Effector memory CD8-positive, alpha-beta T cell (primary cell): ENCODE measurements around the gene TTL.
"Not testable (repeated sequence)": the region's sequence is repeated elsewhere in the genome, so short reads cannot be mapped to it uniquely, and the experiment has no call there.

ENCODE experiments used
- ATAC-seq: fragments of 150-1000 bp; cut with Tn5 transposase; replicated peaks from 2 replicates; pipeline ENCODE4 v1.10.0; 2021; ENCODE audit warnings: mild to moderate bottlenecking, moderate library complexity
- DNase-seq, 3 experiments: peaks; one replicate each; pipeline ENCODE4 v3.0.0; 2021
- H3K27ac Mint-ChIP-seq, 2 donors: one replicate each; pipeline ENCODE4 v1.8.0; 2022; ENCODE audit warnings: mild to moderate bottlenecking in 2 of 2, mixed read lengths in 2 of 2, moderate library complexity in 2 of 2
- H3K27me3 Mint-ChIP-seq, 2 donors: one replicate each; pipeline ENCODE4 v1.8.0; 2022; ENCODE audit warnings: mixed read lengths in 2 of 2
- H3K36me3 Mint-ChIP-seq: one replicate; pipeline ENCODE4 v1.8.0; 2022; ENCODE audit warnings: mild to moderate bottlenecking, moderate library complexity, mixed read lengths; ENCODE audit not compliant: insufficient read depth
- H3K4me1 Mint-ChIP-seq, 2 donors: one replicate each; pipeline ENCODE4 v1.8.0; 2022; ENCODE audit warnings: low read depth in 2 of 2, mixed read lengths in 2 of 2
- H3K4me3 Mint-ChIP-seq, 2 donors: one replicate each; pipeline ENCODE4 v1.8.0; 2022; ENCODE audit warnings: mild to moderate bottlenecking in 2 of 2, mixed read lengths in 2 of 2, moderate library complexity in 2 of 2
- H3K9me3 Mint-ChIP-seq, 2 donors: one replicate each; pipeline ENCODE4 v1.8.0; 2022; ENCODE audit warnings: mixed read lengths in 2 of 2

The TTL gene

DNA sequence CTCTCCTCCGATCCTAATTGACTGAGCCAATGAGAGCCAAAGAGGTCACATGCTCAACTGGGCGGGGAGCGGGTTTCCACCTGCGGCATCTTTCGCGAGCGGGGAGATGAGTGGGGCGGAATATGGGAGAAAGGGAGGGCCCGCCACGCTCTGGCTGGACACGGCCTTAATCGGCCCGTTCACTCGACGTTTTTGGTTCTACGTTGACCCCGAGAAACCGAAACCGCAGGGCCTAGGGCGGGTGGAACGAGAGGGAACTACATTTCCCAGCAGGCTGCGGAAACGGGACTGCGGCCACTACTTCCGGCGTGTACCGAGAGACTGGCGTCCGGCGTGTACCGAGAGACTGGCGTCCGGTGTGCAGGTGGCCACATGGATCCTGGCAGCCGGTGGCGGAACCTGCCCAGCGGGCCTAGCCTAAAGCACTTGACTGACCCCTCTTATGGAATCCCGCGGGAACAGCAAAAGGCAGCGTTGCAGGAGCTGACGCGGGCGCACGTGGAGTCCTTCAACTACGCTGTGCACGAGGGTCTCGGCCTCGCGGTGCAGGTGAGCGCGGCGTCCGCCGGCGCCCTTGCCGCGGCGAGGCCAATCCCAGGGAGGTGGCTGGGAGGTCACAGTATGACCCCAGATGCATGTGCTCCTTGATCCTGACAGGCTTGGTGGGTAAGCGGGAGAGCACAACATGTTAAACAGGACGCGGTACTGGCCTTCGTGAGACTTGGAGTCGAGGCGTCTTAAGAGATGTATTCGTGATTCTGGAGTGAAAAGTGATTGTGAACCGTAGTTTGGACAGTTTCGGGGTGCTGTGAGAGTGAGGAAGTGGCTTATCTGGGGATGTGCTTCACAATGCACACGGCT is 60.4 kb downstream of the TTL start, which contains the start of gene POLR1B:
Gene POLR1B (plus strand): TSS at position 343 of the 861 bp plus-strand sequence. CDS start 30 bp downstream, at position 373.
- H3K27me3 Mint-ChIP-seq: no peaks in the 10 kb centered on the region
- H3K4me3 Mint-ChIP-seq: no peak within 1 kb of the TSS
- peak; percentile 81 for ATAC-seq
- peak in 2 of 3 experiments; percentile 55 to 57 for DNase-seq
- no peaks in the 10 kb centered on the region for H3K9me3 Mint-ChIP-seq
- H3K27ac Mint-ChIP-seq: no peak within 1 kb of the TSS
- peaks cover 8% of the 10 kb centered on the region for H3K36me3 Mint-ChIP-seq
- H3K4me1 Mint-ChIP-seq: peaks cover 7 to 15% of the 10 kb centered on the region in 2 donors

DNA sequence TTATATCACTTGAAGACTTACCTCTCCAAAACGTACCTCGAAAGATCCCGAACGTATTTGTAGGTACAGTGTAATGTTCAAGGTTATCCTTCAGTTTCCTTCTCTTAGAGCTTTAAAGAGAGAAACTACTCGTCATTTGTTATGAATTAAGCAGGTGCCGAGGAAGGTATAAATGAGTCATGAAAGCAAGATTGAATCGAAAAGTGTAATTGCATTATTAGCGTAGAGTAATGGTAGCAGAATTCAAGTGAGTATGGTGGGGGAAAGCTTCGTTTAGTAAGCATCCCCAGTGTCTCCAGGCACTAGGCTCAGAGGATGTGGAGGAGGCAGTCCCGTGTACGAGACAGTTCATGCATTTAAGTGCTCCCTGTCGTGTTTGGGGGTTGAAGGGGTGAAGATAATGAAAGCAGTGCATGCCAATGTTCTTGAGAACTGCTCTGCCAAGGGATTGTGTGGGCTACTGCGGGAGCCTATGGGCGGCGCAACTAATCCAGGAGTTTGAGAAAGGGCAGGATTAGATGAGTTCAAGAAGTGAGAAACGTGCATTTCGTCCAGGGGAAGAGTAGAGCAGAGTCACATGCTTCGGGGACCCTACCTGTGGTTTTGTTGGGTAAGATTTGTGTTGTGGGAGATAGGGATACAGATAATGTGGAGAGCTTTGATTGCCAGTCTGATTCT is 61.2 kb downstream of the TTL start:
- Mint-ChIP-seq H3K36me3 (peaks cover 13% of the 10 kb centered on the region), H3K27ac (no peak overlapping the region), H3K9me3 (no peaks in the 10 kb centered on the region), H3K27me3 (no peaks in the 10 kb centered on the region), H3K4me1 (peaks cover 7 to 15% of the 10 kb centered on the region in 2 donors), H3K4me3 (no peak overlapping the region)
- DNase-seq (no peak), ATAC-seq (no peak)

DNA sequence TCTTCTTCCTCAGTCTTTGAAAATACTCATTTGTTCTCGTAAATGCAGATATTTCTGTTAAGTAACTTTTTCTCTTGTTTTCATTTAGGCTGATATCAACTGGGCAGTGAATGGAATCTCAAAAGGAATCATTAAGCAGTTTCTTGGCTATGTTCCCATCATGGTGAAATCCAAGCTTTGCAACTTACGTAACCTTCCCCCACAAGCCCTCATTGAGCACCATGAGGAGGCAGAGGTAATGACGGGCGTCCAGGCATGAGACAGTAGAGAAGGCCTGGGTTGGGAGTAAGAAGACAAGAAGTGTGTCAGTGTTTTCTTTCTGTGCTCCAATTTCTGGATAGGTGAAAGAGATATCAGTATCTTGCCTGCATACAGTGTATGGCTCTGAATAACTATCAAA is 65.4 kb downstream of the TTL start:
- ATAC-seq (no peak), DNase-seq (no peak)
- peaks cover 53% of the 10 kb centered on the region for H3K36me3 Mint-ChIP-seq
- H3K4me1 Mint-ChIP-seq: peaks cover 0 to 6% of the 10 kb centered on the region in 2 donors
- no peaks in the 10 kb centered on the region for H3K27me3 Mint-ChIP-seq
- H3K4me3 Mint-ChIP-seq: no peak overlapping the region
- no peaks in the 10 kb centered on the region for H3K9me3 Mint-ChIP-seq
- no peak overlapping the region for H3K27ac Mint-ChIP-seq

DNA sequence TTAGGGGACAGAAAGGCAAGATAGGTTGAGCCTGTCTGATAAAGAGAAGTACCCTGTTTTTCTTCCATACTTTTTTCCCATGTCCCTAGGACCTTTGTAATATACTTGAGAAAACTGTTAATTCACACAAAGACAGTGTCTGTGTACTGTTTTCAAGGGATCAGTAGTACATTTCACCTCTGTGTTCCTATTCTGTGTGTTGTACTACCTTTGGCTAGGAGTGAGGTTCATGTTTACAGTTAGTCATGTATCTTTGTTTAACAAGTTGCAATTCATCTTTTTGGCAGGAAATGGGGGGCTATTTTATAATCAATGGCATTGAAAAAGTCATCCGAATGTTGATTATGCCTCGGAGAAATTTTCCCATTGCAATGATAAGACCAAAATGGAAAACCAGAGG is 67.0 kb downstream of the TTL start:
- no peak for DNase-seq
- ATAC-seq: no peak
- Mint-ChIP-seq H3K27me3 (no peaks in the 10 kb centered on the region), H3K27ac (peak overlapping the region in 1 of 2 donors; percentile 44), H3K4me1 (peaks cover 0 to 6% of the 10 kb centered on the region in 2 donors), H3K4me3 (no peak overlapping the region), H3K9me3 (no peaks in the 10 kb centered on the region), H3K36me3 (peaks cover 70% of the 10 kb centered on the region)

DNA sequence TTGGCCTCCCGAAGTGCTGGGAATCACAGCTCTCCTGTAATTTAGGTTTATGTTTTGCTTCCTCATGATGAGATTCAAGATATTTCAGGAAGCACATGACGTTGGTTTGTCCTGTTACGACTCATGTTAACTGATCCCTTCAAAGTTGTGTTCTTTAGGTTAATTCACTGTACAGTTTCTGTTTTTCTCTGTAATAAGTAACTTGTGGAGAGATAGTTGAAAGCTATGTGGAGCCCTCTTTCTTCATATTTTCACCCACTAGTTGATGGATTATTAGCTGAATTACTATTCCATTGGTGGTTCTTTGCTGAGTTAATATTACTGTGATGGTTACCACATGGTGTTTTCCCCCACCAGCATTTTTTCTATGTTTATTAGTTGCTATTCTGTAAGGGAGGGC is 84.1 kb downstream of the TTL start:
- peaks cover 0 to 4% of the 10 kb centered on the region in 2 donors for H3K4me1 Mint-ChIP-seq
- no peaks in the 10 kb centered on the region for H3K27me3 Mint-ChIP-seq
- ATAC-seq (no peak), DNase-seq (no peak)
- H3K9me3 Mint-ChIP-seq: no peaks in the 10 kb centered on the region
- H3K36me3 Mint-ChIP-seq: peaks cover 74% of the 10 kb centered on the region
- H3K27ac Mint-ChIP-seq: no peak overlapping the region
- no peak overlapping the region for H3K4me3 Mint-ChIP-seq

DNA sequence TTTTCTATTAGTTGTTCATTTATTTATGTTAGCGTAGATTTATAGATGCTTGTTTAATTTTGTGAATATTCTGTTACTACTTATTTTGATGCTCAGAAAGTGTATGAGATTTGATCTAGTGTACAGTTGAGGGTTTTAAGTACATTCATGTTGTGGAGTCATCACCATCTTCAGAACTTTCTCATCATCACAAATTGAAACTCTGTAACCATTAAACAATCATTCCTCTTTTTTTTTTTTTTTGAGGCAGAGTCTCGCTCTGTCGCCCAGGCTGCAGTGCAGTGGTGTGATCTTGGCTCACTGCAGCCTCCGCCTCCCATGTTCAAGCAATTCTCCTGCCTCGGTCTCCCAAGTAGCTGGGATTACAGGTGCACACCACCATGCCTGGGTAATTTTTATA is 84.6 kb downstream of the TTL start:
- H3K27ac Mint-ChIP-seq, H3K27me3 Mint-ChIP-seq, H3K4me3 Mint-ChIP-seq, ATAC-seq, H3K9me3 Mint-ChIP-seq, DNase-seq, H3K4me1 Mint-ChIP-seq: not testable (repeated sequence)
- peaks cover 74% of the 10 kb centered on the region for H3K36me3 Mint-ChIP-seq

DNA sequence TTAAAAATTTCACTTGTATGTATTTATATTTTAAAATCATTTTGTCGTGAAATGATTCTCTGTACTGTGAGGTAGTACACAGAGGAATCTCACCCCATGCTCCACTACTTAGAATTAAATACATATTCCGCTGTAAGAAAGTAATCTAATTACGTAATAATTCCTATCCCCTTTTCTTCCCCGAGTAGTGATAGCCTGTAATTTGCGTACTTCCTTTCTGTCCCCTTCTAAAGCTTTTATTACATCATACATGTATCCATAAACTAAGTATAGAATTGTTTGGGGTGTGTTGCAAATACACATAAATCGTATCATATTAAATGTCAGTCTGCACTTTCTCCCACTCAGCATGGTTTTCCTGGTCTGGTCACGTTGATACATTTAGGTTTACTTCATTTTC is 90.0 kb downstream of the TTL start:
- DNase-seq (no peak), ATAC-seq (no peak)
- peaks cover 65% of the 10 kb centered on the region for H3K36me3 Mint-ChIP-seq
- no peak overlapping the region for H3K27ac Mint-ChIP-seq
- no peaks in the 10 kb centered on the region for H3K9me3 Mint-ChIP-seq
- no peaks in the 10 kb centered on the region for H3K27me3 Mint-ChIP-seq
- H3K4me3 Mint-ChIP-seq: no peak overlapping the region
- H3K4me1 Mint-ChIP-seq: no peaks in the 10 kb centered on the region

DNA sequence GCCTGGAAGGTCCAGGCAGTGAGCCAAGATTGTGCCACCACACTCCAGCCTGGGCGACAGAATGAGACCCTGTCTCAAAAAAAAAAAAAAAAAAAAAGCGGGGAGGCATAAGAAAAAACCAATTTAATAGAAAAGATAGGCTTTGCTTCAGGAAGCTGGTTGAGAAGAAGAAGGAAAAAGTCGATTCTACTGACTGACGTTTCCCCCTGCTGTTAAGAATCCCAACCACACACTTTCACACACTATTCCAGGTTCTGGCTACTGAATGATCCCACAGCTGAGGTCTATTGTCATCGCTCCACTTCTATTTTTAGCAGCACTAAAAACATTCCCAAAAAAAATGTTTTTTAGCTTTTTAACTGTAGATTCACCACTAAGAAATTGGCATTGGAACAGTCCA is 95.8 kb downstream of the TTL start:
- ATAC-seq (no peak), DNase-seq (no peak)

DNA sequence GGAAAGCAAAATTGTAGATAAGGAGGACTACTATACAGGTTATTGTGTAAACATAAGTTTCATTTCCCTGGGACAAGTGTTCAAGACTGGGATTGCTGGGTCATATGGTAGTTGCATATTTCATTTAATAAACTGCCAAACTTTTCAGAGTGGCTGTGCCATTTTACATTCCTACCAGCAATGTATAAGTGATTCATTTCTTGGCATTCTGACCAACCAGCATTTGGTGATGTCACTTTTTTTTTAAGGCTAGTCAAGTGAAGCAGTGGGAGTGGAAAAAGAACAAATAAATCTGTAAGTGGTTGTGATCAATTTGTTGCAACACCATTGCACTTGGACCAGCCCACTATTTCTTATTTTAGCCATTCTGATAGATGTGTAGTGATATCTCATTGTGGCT is 97.3 kb downstream of the TTL start:
- Mint-ChIP-seq H3K4me3 (no peak overlapping the region), H3K9me3 (no peaks in the 10 kb centered on the region), H3K36me3 (peaks cover 16% of the 10 kb centered on the region), H3K4me1 (peaks cover 8% of the 10 kb centered on the region in 2 donors), H3K27ac (no peak overlapping the region), H3K27me3 (no peaks in the 10 kb centered on the region)
- DNase-seq (no peak), ATAC-seq (no peak)

More for the DNA sequence above, 95.8 kb downstream of the TTL start:
- Mint-ChIP-seq H3K27ac (no peak overlapping the region), H3K4me1 (peaks cover 0 to 2% of the 10 kb centered on the region in 2 donors), H3K4me3 (no peak overlapping the region), H3K36me3 (peaks cover 21% of the 10 kb centered on the region), H3K9me3 (no peaks in the 10 kb centered on the region), H3K27me3 (no peaks in the 10 kb centered on the region)

DNA sequence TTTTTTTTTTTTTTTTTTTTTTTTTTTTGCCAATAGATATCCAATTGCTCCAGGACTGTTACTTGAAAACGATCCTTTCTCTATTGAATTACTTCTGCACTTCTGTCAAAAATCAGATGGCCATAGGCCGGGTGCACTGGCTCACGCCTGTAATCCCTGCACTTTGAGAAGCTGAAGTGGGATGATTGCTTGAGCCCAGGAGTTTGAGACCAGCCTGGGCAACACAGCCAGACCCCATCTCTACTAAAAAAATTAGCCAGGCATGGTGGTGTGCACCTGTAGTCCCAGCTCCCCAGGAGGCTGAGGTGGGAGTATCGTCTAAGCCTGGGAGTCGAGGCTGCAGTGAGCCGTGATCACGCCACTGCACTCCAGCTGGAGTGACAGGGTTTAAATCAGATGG is 98.1 kb downstream of the TTL start:
- H3K4me1 Mint-ChIP-seq: peaks cover 15 to 17% of the 10 kb centered on the region in 2 donors
- no peak for ATAC-seq
- peaks cover 21% of the 10 kb centered on the region for H3K36me3 Mint-ChIP-seq
- H3K4me3 Mint-ChIP-seq: no peak overlapping the region
- no peak overlapping the region for H3K27ac Mint-ChIP-seq
- no peak for DNase-seq
- H3K9me3 Mint-ChIP-seq: no peaks in the 10 kb centered on the region
- H3K27me3 Mint-ChIP-seq: no peaks in the 10 kb centered on the region

DNA sequence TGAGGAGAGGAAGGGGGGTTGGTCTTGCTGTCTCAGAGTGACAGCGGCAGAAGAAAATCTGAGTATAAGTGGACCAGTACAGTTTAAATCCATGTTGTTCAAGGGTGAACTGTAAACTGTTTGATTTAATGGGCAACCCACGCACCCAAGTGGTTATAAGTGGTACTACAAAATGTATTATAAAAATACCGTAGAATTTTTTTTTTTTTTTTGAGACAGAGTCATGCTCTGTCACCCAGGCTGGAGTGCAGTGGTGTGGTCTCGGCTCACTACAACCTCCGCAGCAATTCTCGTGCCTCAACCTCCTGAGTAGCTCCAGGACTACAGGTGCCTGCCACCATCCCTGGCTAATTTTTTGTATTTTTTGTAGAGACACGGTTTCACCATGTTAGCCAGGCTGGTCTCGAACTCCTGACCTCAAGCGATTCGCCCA is 100.4 kb downstream of the TTL start:
- Mint-ChIP-seq H3K27me3 (no peaks in the 10 kb centered on the region), H3K4me1 (peaks cover 31% of the 10 kb centered on the region in 2 donors), H3K4me3 (peak overlapping the region in 1 of 2 donors; percentile 14), H3K36me3 (peaks cover 18% of the 10 kb centered on the region), H3K9me3 (no peaks in the 10 kb centered on the region), H3K27ac (peak overlapping the region; percentile 49 to 98)
- ATAC-seq (peak; percentile 23), DNase-seq (peak; percentile 31 to 36 (median 31))

DNA sequence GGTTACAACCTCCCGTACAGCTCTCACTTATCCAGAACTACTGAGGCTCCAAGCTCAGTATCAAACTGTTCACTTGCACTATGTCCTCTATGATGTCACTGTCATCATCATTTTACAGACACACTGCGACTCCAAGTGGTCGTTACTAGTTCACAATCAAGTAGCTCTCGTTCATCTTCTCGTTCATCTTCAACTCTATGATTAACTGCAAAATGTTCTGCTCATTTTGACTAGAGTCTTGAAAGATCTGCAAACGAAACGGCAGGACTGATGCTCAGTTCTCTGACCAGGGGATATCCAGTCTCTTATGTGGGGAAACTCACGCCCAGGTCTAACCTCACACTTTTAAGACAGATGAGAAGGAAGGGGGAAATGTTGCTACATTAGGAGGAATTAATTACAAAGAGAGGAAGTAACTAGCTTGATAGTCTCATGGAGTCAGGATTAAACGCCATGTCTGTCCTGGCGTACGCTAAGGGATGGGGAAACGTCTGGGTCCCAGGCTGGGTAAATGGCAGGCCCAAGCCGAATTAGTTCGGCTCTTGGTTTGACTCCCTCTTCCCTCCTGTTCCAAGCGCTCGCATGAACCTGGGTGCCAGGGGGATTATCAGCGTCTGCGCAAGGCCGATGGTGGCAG is 101.7 kb downstream of the TTL start:
- H3K27me3 Mint-ChIP-seq: no peaks in the 10 kb centered on the region
- DNase-seq (no peak), ATAC-seq (no peak)
- H3K27ac Mint-ChIP-seq: peak overlapping the region; percentile 98 to 99
- no peaks in the 10 kb centered on the region for H3K9me3 Mint-ChIP-seq
- peaks cover 31 to 34% of the 10 kb centered on the region in 2 donors for H3K4me1 Mint-ChIP-seq
- H3K4me3 Mint-ChIP-seq: peak overlapping the region; percentile 97 to 98
- peaks cover 22% of the 10 kb centered on the region for H3K36me3 Mint-ChIP-seq

DNA sequence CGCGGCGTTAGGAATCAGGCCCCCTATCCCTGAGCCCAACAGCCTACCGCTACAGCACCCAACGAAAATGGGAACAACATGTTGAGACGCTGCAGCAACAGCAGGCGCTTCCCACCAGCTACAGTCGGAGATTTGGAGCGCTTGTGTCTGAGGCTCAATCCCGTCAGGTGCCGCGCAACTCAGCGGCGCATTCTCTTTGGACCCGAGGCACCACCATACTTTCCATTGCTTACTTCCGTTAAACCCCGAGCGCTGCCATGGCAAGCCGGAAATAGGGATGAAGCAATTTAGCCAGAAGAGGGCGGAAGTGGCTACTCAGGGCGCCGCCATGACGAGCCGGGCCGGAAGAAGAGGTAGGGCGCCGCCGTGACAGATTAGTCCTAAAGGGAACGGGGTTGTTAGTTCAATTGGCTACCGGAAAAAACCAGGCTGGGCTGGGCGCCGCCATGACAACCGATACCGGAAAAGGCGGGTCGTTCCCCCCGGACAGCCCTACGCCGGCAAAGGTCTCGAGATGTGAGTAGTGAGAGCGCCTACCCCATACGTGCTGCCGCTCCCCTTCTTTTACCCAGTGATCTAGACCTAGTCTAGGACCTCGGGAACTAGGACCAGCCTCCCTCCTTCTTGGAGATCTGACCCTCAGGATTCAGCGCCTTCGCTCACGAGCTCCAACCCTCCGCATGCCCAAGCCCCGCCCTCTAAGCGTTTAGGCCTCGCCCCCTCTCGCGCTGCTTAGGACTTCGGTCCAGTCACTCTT is 102.4 kb downstream of the TTL start, which contains the start of gene CHCHD5:
Gene CHCHD5 (plus strand): TSS at position 476 of the 757 bp plus-strand sequence. CDS start 39 bp downstream, at position 515.
- Mint-ChIP-seq H3K27ac (peak within 1 kb of the TSS; percentile 98 to 99), H3K36me3 (peaks cover 27% of the 10 kb centered on the region), H3K4me3 (peak within 1 kb of the TSS; percentile 97 to 98), H3K27me3 (no peaks in the 10 kb centered on the region), H3K4me1 (peaks cover 31 to 34% of the 10 kb centered on the region in 2 donors), H3K9me3 (no peaks in the 10 kb centered on the region)
- peak; percentile 91 for ATAC-seq
- DNase-seq: peak; percentile 91 to 92 (median 92)
